GM12878 (cell line): Measurements from ENCODE around the gene SPSB3. TPM values are rescaled to one million over a fixed set of nuclear protein-coding genes. Genes with fewer than 3 reads are reported as not detected.

Experiments used
- ATAC-seq: fragments of 200-7000 bp; cut with Tn5 transposase; 3 replicates; pipeline ENCODE4 v1.9.1; 2020; ENCODE audit warnings: mild to moderate bottlenecking, moderate library complexity
- BruUV-seq: library from RNA; stranded (reverse); fragments of 400-500 nt; replicated peaks from 2 replicates; lab custom pipeline; 2021; lab: Mats Ljungman, UMichigan
- CTCF ChIA-PET: fragments of 300-600 bp; sonication (Branson Sonifier 250); formaldehyde crosslinking; extraction: SDS; loops from one replicate; lab custom pipeline; 2021; ENCODE audit warnings: inconsistent platforms; lab: Yijun Ruan, JAX
- POLR2A ChIA-PET: fragments of 350-600 bp; formaldehyde crosslinking; extraction: SDS; loops from one replicate; lab custom pipeline; 2021; ENCODE audit warnings: inconsistent platforms; lab: Charles Lee
- RAD21 ChIA-PET: fragments of 300-600 bp; sonication (Branson Sonifier 250); formaldehyde crosslinking; loops from one replicate; lab custom pipeline; 2023; ENCODE audit warnings: antibody characterized with exemption; ENCODE audit not compliant: unreplicated experiment; lab: Charles Lee
- SMC1A ChIA-PET: fragments of 300-600 bp; sonication (Branson Sonifier 250); formaldehyde crosslinking; loops from one replicate; lab custom pipeline; 2023; ENCODE audit not compliant: unreplicated experiment, uncharacterized antibody; lab: Charles Lee
- DNase-seq: peaks from one replicate; pipeline ENCODE4 v3.0.0-alpha.2; 2011; ENCODE audit warnings: low read depth, low spot score
- FAIRE-seq: peaks from 3 replicates; lab custom pipeline; 2011; peaks lifted over from hg19 to GRCh38; lab: Jason Lieb, UNC
- H2AFZ ChIP-seq: 2 replicates; pipeline ENCODE4 v1.6.0; 2011; ENCODE audit warnings: low read depth, low read length, control low read depth; ENCODE audit not compliant: control insufficient read depth
- H3K27ac ChIP-seq: 2 replicates; pipeline ENCODE4 v1.5.1; 2011; ENCODE audit warnings: control low read depth; ENCODE audit not compliant: control insufficient read depth, insufficient read depth
- H3K27me3 ChIP-seq, 2 experiments: replicated peaks in 1 of 2; 2 replicates each; pipeline versions ENCODE4 v1.6.0 to v1.6.1; 2011; ENCODE audit warnings: low read length in 1 of 2; ENCODE audit not compliant: control insufficient read depth in 2 of 2, insufficient read depth in 2 of 2
- H3K36me3 ChIP-seq, 2 experiments: 2 replicates each; pipeline ENCODE4 v1.5.1; 2011; ENCODE audit warnings: low read length in 1 of 2; ENCODE audit not compliant: control insufficient read depth in 2 of 2, insufficient read depth in 2 of 2
- H3K4me1 ChIP-seq: 2 replicates; pipeline ENCODE4 v1.6.1; 2011; ENCODE audit warnings: mild to moderate bottlenecking, low read length, moderate library complexity, mixed read lengths; ENCODE audit not compliant: control insufficient read depth, insufficient read depth
- H3K4me2 ChIP-seq: 2 replicates; pipeline ENCODE4 v1.6.0; 2011; ENCODE audit warnings: control low read depth; ENCODE audit not compliant: control insufficient read depth, insufficient read depth
- H3K4me3 ChIP-seq: fragments of 200-600 bp; sonication (generic); 2 replicates; pipeline ENCODE4 v1.5.1; 2016
- H3K79me2 ChIP-seq: 2 replicates; pipeline ENCODE4 v1.6.0; 2011; ENCODE audit warnings: low read length; ENCODE audit not compliant: control insufficient read depth, insufficient read depth
- H3K9ac ChIP-seq: 2 replicates; pipeline ENCODE4 v1.8.0; 2011; ENCODE audit warnings: low read length, control low read depth, mixed read lengths; ENCODE audit not compliant: control insufficient read depth, insufficient read depth
- H3K9me3 ChIP-seq: replicated peaks from 3 replicates; pipeline ENCODE4 v1.5.1; 2011; ENCODE audit warnings: mild to moderate bottlenecking, low read length; ENCODE audit not compliant: control insufficient read depth, insufficient read depth
- H4K20me1 ChIP-seq: 2 replicates; pipeline ENCODE4 v1.6.0; 2011; ENCODE audit not compliant: control insufficient read depth, insufficient read depth
- CHD4 ChIP-seq: fragments of 200-600 bp; sonication (generic); IDR thresholded peaks from 2 replicates; pipeline ENCODE4 v1.6.1; 2016; ENCODE audit warnings: mild to moderate bottlenecking
- ETV6 ChIP-seq, 2 experiments: fragments of 450-650 bp in 1 of 2; IDR thresholded peaks in 1 of 2; conservative IDR thresholded peaks in 1 of 2; 2 replicates each; pipeline ENCODE4 v1.6.1; 2014; ENCODE audit warnings: antibody characterized with exemption in 1 of 2, borderline replicate concordance in 1 of 2, low read depth in 1 of 2, mild to moderate bottlenecking in 1 of 2, moderate library complexity in 1 of 2
- KLF5 ChIP-seq: fragments of 450-650 bp; IDR thresholded peaks from 2 replicates; pipeline ENCODE4 v1.6.1; 2014; ENCODE audit warnings: mild to moderate bottlenecking; ENCODE audit not compliant: partially characterized antibody
- PML ChIP-seq: IDR thresholded peaks from 2 replicates; pipeline ENCODE4 v1.6.1; 2012; ENCODE audit warnings: low read length, inconsistent platforms
- POLR2A ChIP-seq: IDR thresholded peaks from 2 replicates; pipeline ENCODE4 v1.6.1; 2011; ENCODE audit warnings: low read depth, mild to moderate bottlenecking, low read length
- POLR2AphosphoS5 ChIP-seq: IDR thresholded peaks from 2 replicates; pipeline ENCODE4 v1.6.1; 2011; ENCODE audit warnings: mild to moderate bottlenecking, low read length, inconsistent platforms
- SP1 ChIP-seq: IDR thresholded peaks from one replicate; pipeline ENCODE4 v1.6.1; 2011; ENCODE audit warnings: low read depth, low read length
- SREBF2 ChIP-seq: IDR thresholded peaks from 2 replicates; pipeline ENCODE4 v1.6.1; 2012; ENCODE audit warnings: mild to moderate bottlenecking, low read length
- TBL1XR1 ChIP-seq: IDR thresholded peaks from 2 replicates; pipeline ENCODE4 v1.6.1; 2012; ENCODE audit warnings: low read depth, low read length, improper control_type of control experiment
- TCF7 ChIP-seq: IDR thresholded peaks from 2 replicates; pipeline ENCODE4 v1.6.1; 2014; ENCODE audit warnings: antibody characterized with exemption, borderline replicate concordance
- ZBTB11 ChIP-seq: fragments of 450-650 bp; formaldehyde crosslinking; IDR thresholded peaks from 2 replicates; pipeline ENCODE4 v1.5.0; 2022; ENCODE audit warnings: mild to moderate bottlenecking, missing genetic modification characterization
- ZNF207 ChIP-seq: fragments of 450-650 bp; IDR thresholded peaks from 2 replicates; pipeline ENCODE4 v1.6.1; 2014; ENCODE audit warnings: antibody characterized with exemption, mild to moderate bottlenecking, borderline replicate concordance
- WGBS: methylation state at CpG from one replicate; pipeline ENCODE4 v1.1.6; 2016; ENCODE audit warnings: low lambda C conversion rate; ENCODE audit not compliant: insufficient replicate concordance, insufficient coverage; ENCODE audit errors: missing lambda C conversion rate; 5-methylcytosine and 5-hydroxymethylcytosine counted together
- in situ Hi-C: fragments of 300-500 bp; cut with MboI; formaldehyde crosslinking; loops from 9 replicates; pipeline ENCODE4 v1.14.3; 2018; ENCODE audit warnings: mixed read lengths
- intact Hi-C: fragments of 100-400 bp; cut with micrococcal nuclease; formaldehyde crosslinking; loops from one replicate; pipeline ENCODE4 v1.14.2; 2022; ENCODE audit not compliant: unreplicated experiment
- polyA plus RNA-seq, 11 experiments: library from polyadenylated mRNA; depleted of rRNA in 4 of 11; unstranded in 6 of 11; stranded (reverse) in 5 of 11; fragments of >200 nt; fragmentation: Nextera tagmentation in 4 of 11; fragmentation: Illumina TruSeq in 1 of 11; extraction: Ambion mirVana in 4 of 11; extraction: Trizol in 1 of 11; gene quantifications; 1 replicate in 1 of 11; 2 replicates in 10 of 11; pipeline versions ENCODE4 v1.2.1 to v1.2.3, GENCODE V29; 2011 to 2016; ENCODE audit warnings: inconsistent platforms in 2 of 11, missing spikeins in 2 of 11, low read depth in 1 of 11
- total RNA-seq, 4 experiments: library from RNA; depleted of rRNA in 3 of 4; stranded (reverse); fragments of >200 nt in 3 of 4; fragmentation: Illumina TruSeq in 1 of 4; extraction: Trizol in 1 of 4; gene quantifications; 2 replicates each; pipeline versions ENCODE4 v1.2.1 to v1.2.3, GENCODE V29; 2013 to 2021
- TF ChIP-seq, protein P1 (sequence below): fragments of 450-650 bp; IDR thresholded peaks from 2 replicates; pipeline ENCODE4 v1.6.1; 2016; ENCODE audit warnings: mild to moderate bottlenecking
- TF ChIP-seq, protein P2 (sequence below): fragments of 450-650 bp; IDR thresholded peaks from 2 replicates; pipeline ENCODE4 v1.6.1; 2017; ENCODE audit warnings: mild to moderate bottlenecking
- TF ChIP-seq, protein P3 (sequence below): IDR thresholded peaks from 2 replicates; pipeline ENCODE4 v1.6.1; 2011; ENCODE audit warnings: borderline replicate concordance, low read depth, mild to moderate bottlenecking, moderate library complexity, low read length; ENCODE audit not compliant: insufficient read depth, poor library complexity, severe bottlenecking

Gene SPSB3
- total and polyA plus RNA-seq, 10 of the 15 experiments (the other 5 are each of a cell fraction or from before 2014, with no cell fraction given) = 0.31 to 26.9 (median 14.0) TPM

- no peak overlapping the region for H3K4me2 ChIP-seq
- ChIA-PET SMC1A (no interaction called here), POLR2A (no interaction called here), RAD21 (no interaction called here), CTCF (no interaction called here)
- intact Hi-C loops (no loop called here), in situ Hi-C loops (no loop called here)
- no peak overlapping the region for H3K4me3 ChIP-seq
- no peak overlapping the region for H3K9ac ChIP-seq
- no peaks in the 10 kb centered on the region for H4K20me1 ChIP-seq
- no peaks in the 10 kb centered on the region for H3K4me1 ChIP-seq
- H3K79me2 ChIP-seq = no peaks in the 10 kb centered on the region
- DNase-seq = no peak
- no peak for FAIRE-seq
- no peak for ATAC-seq
- H3K9me3 ChIP-seq = no peaks in the 10 kb centered on the region
- TF ChIP-seq POLR2A = no peak
- no peak for TF ChIP-seq TBL1XR1
- TF ChIP-seq ZNF207 = no peak
- no peak for TF ChIP-seq POLR2AphosphoS5
- no peak for TF ChIP-seq TCF7
- TF ChIP-seq ETV6 (conservative IDR thresholded peaks at IDR 0.05 in 1 of 2, IDR thresholded peaks at IDR 0.05 in 1 of 2; ENCODE audit: borderline replicate concordance in 1 of 2, low read depth in 1 of 2) = no peak
- TF ChIP-seq, protein P1, sequence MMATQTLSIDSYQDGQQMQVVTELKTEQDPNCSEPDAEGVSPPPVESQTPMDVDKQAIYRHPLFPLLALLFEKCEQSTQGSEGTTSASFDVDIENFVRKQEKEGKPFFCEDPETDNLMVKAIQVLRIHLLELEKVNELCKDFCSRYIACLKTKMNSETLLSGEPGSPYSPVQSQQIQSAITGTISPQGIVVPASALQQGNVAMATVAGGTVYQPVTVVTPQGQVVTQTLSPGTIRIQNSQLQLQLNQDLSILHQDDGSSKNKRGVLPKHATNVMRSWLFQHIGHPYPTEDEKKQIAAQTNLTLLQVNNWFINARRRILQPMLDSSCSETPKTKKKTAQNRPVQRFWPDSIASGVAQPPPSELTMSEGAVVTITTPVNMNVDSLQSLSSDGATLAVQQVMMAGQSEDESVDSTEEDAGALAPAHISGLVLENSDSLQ = no peak
- TF ChIP-seq ZBTB11 (CRISPR knock-in tag) = no peak
- TF ChIP-seq CHD4 = no peak
- TF ChIP-seq, protein P2, sequence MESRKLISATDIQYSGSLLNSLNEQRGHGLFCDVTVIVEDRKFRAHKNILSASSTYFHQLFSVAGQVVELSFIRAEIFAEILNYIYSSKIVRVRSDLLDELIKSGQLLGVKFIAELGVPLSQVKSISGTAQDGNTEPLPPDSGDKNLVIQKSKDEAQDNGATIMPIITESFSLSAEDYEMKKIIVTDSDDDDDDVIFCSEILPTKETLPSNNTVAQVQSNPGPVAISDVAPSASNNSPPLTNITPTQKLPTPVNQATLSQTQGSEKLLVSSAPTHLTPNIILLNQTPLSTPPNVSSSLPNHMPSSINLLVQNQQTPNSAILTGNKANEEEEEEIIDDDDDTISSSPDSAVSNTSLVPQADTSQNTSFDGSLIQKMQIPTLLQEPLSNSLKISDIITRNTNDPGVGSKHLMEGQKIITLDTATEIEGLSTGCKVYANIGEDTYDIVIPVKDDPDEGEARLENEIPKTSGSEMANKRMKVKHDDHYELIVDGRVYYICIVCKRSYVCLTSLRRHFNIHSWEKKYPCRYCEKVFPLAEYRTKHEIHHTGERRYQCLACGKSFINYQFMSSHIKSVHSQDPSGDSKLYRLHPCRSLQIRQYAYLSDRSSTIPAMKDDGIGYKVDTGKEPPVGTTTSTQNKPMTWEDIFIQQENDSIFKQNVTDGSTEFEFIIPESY = no peak
- no peak for TF ChIP-seq SREBF2
- TF ChIP-seq, protein P3, sequence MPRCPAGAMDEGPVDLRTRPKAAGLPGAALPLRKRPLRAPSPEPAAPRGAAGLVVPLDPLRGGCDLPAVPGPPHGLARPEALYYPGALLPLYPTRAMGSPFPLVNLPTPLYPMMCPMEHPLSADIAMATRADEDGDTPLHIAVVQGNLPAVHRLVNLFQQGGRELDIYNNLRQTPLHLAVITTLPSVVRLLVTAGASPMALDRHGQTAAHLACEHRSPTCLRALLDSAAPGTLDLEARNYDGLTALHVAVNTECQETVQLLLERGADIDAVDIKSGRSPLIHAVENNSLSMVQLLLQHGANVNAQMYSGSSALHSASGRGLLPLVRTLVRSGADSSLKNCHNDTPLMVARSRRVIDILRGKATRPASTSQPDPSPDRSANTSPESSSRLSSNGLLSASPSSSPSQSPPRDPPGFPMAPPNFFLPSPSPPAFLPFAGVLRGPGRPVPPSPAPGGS = no peak
- no peak for TF ChIP-seq PML
- no peak for TF ChIP-seq KLF5
- TF ChIP-seq SP1 = no peak
- H2AFZ ChIP-seq = no peak overlapping the region
- no peaks in the 10 kb centered on the region for H3K27me3 ChIP-seq
- no TSS peak for BruUV-seq
- H3K27ac ChIP-seq = no peak overlapping the region
- peaks cover 5 to 13% of the 10 kb centered on the region in 2 experiments for H3K36me3 ChIP-seq
- WGBS = 96% methylated on average over 24 of the region's 24 CpGs
Measured at GRCh38 chr16:1744338-1744840, 38.0 kb downstream of the SPSB3 start.
